Stimulated activated CD4-positive, alpha-beta T cell treated with anti-CD3 and anti-CD28 coated beads, Interleukin-1b, Interleukin-23, amount 100 ng/mL, for 4 hours (primary cell): ENCODE measurements around the gene GPD2.
"Not testable (repeated sequence)": the region's sequence is repeated elsewhere in the genome, so short reads cannot be mapped to it uniquely, and the experiment has no call there.

Source experiments
- DNase-seq, 2 donors: peaks; one replicate each; pipeline ENCODE4 v3.0.0-alpha.2; 2020; ENCODE audit warnings: low read depth in 2 of 2

Gene GPD2

DNA sequence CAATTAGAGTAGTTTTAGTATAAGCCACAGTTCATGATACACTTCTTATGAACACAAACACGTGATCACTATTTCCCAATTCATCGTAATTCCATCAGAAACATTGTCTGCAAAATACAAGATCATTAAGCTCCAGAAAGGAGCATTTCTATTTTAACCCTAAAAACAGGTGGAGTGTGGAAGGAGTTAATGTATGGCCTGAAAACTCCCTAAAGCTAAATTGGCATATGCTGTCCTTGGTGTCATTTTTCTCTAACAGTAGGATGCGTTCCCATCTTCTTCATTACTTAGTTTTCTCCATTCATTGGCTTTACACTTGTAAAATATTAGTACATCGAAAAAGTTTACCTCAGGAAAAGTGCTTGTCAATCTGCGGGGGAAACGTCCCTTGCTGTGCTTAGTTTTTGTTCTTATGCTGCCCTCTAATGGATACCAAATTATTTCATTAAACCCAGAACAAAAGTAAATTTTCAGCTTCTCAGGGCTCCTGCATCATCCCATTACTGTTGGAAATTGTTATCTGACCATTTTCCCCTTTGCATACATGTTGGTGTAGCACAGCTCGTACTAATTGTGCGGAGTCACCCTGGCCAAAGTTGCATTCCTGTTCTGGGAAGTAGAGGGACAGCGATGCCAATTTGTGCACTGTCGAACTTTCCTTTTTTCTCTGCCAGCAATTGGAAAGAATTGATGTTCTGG lies 153.4 kb downstream of the GPD2 start:
- DNase-seq, result no peak

DNA sequence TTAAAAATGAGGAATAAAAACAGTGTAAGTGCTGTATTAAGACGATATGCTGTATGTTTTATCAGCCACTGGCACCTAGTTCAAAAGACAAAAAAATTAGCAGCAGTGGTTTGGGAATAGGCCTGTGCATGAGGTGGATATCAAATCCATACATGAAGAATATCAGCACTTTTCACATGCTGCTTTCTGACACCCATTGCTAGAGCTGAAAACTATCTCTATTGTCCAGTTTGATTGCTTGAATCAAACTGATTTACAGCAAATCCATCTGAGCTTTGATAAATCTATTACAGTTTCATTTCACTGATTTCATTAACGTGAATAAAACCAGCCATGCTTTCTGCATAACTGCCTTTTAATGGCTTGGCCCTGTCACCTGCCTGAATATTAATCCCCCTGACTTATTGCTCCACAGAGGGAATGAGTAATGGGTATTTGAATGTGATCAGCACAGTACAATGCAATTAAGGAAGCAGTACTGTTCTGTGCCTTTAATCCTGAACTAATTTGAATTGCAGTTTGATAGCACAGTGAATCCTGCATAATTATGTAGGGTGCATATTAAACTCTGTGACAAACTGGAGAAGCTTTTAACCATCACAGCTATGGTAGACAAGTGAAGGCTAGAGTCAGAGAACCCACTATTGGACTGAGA lies 154.0 kb downstream of the GPD2 start:
- DNase-seq, result no peak

DNA sequence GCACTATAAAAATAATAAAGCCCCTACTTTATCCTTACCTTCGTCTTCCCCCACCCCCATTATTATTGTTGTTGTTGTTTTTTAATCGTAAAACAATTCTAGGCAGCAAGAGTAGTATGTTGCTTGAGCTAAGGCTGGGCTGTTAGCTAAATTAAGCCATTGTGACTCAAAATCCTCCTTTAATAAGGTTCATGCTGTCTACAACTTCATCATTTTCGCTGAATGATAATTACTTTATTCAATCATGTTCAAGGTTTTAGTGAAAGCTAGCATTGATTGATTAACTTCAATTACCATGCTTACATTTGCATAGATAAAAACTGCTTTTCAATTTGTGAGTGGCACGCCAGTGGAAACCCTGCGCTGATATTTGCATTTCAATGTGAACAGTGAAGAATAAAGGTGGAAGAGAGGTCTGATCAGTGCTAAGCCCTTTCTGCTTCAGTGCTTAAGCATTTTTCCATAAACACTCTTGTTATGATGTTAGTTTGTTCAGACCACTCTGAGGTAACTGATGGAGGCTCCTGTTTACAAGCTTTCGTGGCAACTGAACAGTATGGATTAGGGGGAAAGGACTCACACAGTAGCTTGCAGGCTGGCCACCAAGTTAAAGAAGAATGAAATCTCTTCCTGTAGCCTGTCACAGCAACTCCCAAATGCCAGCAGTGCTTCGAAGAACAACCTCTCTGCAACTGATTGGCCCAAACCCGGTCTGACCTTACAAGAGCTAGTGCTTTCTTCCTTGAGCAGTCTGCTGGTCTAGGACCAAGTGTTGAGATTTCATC lies 156.8 kb downstream of the GPD2 start:
- DNase-seq, result no peak

DNA sequence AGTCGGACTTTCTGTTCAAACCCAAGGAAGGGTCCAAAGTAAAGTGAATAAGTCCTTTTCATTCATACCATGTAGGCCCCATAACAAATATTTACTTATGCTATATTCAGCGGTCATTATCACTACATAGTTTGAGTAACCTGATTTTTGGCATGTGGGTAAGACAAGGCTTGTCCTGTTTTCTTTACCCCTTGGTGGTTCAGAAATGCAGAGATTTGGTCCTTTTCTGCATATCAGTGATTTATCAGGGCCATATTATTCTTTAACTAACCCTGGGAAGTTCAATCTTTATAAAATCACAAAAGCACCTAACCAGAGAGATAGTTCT lies 157.4 kb downstream of the GPD2 start:
- no peak for DNase-seq

DNA sequence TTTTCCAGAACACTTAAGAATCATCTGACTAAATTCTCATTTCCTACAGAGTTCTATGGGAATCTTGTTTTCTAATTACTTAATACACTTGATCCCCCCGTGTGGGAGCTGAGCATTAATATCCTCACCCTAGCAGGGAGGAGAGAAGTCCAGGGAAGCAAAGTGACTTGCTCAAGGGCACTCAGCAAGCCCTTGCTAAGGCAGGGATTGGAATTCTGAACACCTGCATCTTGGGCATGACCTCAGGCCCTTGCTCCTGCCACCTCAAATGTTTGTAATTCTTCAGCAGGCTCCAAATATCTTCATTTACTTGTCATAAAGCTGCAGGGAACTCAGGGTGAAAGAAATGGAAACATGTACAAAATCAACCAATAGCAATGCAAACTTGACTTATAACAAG lies 162.4 kb downstream of the GPD2 start:
- DNase-seq, result no peak

DNA sequence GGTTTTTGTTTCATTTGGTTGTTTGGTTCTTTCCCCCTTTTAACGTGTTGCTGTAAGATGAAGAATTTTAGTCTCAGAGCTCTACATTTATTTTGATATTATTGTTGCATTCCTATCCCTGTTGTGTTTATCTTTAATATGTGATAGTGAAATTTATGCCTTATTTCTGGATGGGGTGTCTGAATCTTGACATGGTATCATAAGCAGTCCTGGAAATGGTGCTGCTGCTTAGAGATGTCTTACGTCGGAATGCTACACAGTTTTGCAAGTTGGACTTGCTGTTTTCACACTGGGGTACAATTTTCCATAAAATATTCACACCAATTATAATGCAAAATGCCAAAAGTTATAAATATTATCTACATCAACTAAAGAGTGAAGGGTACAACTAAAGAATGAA lies 164.0 kb downstream of the GPD2 start:
- DNase-seq, result no peak

DNA sequence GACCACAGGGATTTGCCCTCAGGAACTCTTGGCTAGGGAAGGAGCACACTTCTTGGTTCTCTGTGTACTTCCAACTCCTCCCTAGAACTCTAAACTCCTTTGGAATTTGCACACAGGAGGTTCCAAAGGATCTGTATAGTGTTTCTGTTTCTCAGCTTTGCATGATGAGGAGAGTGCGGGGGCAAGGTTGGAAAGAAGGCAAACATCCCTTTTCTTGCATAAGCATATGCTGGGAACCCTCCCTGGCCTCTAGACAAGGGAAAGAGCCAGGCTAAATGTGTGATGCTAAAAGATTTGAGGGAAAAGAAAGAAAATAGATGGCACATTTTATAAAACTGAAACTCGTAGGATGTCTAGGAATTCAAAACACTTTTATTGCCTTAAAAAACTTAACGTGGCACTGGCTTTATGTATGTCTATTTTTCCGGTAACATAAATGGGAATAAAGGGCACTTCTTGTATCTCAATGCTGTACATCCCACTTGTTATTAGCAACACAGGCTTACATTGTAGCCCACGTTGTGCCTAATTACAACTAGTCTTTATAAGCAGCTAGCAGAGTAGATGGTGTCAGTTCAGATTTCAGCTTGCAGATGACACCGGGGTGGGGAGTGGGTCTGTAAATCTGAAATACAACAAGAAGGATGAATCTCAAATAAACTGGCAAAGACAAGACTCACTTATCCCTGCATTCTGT lies 165.8 kb downstream of the GPD2 start:
- DNase-seq, result no peak

DNA sequence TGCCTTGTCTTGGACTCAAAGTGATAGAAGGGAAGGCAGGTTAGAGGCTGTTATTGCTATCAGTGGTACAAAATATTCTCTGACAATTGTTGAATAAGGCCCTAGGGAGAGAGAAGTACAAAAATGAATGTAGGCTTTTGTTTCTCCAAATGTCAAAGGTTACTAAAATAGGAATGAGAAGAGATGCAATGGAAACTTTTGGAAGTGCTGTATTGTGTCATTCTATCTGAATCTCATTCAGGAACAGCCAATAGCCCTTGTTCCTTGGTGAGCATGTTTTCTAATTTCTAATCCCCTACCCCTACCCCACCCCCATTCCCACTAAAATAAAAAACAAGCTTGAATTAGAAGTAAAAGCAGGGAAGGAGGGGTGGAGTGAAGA lies 166.4 kb downstream of the GPD2 start:
- no peak for DNase-seq

DNA sequence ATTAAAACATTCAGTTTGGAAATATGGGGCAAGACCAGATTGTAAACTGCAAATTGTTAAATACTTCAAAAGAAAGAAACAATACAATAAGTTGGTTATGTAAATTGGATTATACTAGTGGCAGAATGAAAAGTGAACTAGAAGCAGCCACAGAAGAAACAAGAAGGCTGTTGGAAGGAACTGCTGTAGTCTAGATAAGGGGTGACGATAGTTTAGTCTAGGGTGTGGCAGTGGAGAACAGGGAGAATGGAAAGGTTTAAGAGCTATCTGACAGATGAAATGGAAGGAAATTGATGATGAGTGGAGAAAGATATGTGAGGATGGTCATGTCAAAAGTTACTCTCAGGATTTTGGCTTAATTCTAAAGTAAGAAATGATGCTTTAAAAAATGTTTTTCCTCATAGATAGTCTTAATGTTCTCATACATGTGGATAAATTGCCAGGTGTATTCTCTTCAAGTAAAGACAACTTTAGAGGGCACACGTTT lies 179.7 kb downstream of the GPD2 start:
- no peak for DNase-seq

DNA sequence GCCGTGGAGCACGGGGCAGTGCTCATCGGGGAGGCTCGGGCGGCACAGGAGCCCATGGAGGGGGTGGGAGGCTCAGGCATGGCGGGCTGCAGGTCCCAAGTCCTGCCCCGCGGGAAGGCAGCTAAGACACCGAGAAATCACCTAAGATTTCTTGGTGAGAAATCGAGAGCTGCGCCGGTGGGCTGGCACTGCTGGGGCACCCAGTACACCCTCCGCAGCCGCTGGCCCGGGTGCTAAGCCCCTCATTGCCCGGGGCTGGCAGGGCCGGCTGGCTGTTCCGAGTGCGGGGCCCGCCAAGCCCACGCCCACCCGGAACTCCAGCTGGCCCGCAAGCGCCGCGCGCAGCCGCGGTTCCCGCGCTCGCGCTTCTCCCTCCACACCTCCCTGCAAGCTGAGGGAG lies 181.9 kb downstream of the GPD2 start:
- not testable (repeated sequence) for DNase-seq

DNA sequence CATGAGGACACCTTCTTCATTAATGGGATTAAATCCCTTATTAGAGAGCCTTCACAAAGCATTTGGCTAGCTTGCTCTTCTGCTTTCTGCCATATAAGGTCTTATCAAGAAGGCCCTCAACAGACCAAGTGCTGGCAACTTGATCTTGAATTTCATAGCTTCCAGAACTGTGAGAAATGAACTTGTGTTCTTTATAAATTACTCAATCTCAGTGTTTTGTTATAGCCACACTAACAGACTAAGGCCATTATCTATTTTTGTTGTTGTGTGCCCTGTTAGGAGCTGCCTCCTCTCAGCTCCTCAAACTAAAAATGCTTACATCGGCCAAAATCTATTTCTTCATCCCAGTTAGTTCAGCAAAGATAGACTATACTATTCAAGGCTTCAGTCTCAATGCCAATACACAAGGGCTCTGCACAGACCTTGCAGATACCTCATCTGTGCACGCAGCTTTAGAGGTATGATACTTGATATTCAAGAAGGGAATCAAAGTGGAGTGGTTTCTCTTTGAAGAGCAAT lies 182.9 kb downstream of the GPD2 start:
- no peak for DNase-seq

DNA sequence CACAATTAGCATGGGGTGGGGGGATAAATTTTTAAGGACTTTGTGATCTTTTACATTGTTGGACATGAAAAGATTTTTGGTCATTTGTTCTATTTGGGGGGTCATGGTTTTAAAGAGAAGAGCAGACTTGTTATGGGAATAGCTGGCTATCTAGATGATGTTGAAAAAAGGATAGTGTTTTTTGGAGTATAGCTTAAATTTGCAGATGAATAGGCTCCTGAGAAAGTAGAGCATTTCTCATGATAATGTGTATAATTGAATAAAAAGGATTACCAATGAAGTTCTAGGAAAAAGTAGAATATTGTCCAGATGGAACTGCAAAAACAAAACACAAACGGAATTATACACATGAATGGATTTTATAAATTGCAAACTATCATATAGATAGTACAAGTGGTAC lies 186.3 kb downstream of the GPD2 start:
- no peak for DNase-seq

DNA sequence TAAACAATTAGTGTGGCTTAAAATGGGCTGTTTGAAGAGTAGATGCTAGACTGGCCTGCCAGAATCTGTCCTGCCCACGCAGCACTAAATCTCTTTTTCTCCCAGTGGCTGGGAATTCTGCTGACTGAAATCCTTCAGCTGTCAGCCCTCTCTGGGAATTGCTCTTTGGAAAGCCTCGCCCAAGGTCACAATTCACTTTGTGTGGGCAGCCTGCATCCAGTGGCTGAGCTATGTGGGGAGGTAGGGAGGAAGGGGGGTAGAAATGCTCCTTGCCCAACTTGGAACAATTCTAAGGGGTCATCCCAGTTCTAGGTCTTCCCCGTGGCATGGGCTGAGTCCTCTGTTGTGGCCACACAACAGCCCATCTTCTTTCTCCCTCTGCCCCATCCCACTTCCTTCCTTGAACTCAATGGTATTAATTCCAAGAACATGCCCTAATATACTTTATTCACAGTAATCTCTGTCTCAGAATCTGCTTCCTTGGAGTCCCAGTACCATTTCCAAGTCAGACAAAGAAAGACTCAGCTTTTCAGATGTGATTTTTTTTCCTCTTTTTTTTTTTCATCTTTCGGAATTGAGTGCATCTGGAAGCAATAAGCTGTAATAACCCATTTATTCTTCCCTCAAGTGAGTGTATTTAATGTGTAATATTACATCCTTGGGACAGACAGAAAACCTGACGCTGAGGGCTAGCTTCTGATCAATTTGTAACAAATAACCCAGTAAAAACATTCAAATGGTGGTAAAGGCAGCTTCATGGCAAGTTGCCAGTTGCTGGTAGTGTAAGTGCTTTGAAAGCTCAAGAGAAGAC lies 189.4 kb downstream of the GPD2 start:
- DNase-seq, result no peak

DNA sequence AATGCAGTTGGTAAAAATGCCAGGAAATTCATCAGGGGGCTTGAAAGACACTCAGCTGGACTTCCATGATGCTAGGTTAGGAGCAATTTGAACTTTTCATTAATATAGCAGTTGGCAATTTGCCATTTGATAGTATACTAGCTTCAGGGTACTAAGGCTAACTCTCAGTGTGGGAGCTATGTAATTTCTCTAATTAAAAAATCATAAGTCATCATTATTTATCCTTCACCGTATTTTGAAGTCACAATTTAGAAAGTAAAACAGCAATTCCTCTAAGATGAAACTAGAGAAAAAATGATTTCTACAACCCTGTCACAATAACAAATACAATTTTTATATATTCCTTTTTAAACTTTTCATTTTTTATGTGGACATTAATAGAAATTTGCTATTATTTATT lies 190.8 kb downstream of the GPD2 start:
- DNase-seq, result no peak

DNA sequence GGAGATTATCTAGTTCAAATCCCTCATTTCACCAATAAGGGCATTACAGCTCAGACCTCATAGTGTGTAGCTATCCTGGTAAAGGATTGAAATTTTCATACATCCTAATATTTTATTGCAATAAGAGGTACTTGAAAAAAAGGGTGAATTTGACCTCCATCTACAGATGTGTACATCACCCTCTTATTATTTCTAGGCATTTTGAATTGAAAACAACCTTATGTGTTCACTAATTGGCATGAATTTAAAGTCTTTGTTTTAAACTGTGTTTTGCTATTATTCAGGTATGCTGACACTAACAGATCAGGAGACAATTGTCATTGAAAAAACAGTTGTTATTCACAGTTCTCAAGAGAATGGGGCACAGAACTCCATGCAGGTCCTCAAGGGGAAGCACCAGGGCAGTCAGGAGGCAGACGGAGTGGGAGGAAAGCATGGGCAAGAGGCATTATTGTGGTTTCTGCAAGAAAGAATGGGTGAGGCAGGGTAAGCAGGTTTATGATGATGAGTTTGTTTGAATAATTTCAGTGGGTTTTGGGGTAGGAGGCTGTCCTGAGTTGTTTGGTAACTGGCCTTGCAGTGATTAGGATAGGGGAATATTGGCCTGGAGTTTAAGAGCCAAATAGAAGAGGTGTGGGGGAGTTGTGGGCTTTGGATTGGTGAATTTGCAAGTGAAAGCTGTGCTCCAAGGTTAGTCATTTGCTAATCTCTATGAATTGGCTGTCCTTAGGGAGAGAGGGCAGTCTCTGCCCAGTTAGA lies 194.6 kb downstream of the GPD2 start:
- no peak for DNase-seq

DNA sequence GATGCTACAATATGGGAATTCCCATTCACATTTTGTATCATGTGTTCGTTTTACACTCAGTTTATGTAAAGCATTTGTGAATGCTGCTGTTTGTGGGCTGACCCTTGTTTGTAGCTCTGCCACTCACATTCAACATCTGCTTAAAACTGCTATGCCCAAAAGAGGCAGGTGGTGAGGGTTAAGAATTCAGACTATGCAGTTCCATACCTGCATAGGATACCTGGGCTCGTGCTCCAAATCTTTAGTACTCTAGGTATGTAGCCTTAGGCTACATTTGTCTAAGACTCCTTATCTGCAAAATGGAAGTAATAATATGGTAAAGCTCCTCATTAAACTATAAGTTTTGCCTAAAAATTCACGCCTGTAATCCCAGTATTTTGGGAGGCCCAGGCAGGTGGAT lies 199.5 kb downstream of the GPD2 start:
- DNase-seq, result no peak
